Measurements from ENCODE around the gene DNAH8.
"Not testable (repeated sequence)": the region's sequence is repeated elsewhere in the genome, so short reads cannot be mapped to it uniquely, and the experiment has no call there.

DNAH8 gene

GRCh38 chr6:38873001-38873400 is 157.9 kb downstream of the DNAH8 start:
- TF ChIP-seq EZH2phosphoT487 (IDR thresholded peaks at IDR 0.05; ENCODE audit: low read depth) (no peak), CTCF (IDR thresholded peaks at IDR 0.05; ENCODE audit: low read depth, low read length) (no peak)
- H3K4me2 ChIP-seq (ENCODE audit: low read length), result no peak overlapping the region
- no peak overlapping the region for H2AFZ ChIP-seq (ENCODE audit: low read depth, low read length)

GRCh38 chr6:38873816-38874215 is 158.7 kb downstream of the DNAH8 start:
- not testable (repeated sequence) for H4K20me1 ChIP-seq (ENCODE audit: insufficient read depth, low read length); H3K9ac ChIP-seq (ENCODE audit: low read length); H2AFZ ChIP-seq (ENCODE audit: low read depth, low read length); H3K79me2 ChIP-seq (ENCODE audit: low read length); H3K36me3 ChIP-seq (replicated peaks; ENCODE audit: low read depth, low read length); H3K27ac ChIP-seq (ENCODE audit: low read length); H3K4me3 ChIP-seq (ENCODE audit: low read length); H3K9me3 ChIP-seq (ENCODE audit: insufficient read depth, low read length); H3K4me2 ChIP-seq (ENCODE audit: low read length)
- H3K4me1 ChIP-seq (ENCODE audit: low read length), result peaks cover 17% of the 10 kb centered on the region
- peaks cover 38% of the 10 kb centered on the region for H3K27me3 ChIP-seq (ENCODE audit: low read depth, low read length)

More at GRCh38 chr6:38873001-38873400, 157.9 kb downstream of the DNAH8 start:
- no peaks in the 10 kb centered on the region for H4K20me1 ChIP-seq (ENCODE audit: insufficient read depth, low read length)
- no peak overlapping the region for H3K9ac ChIP-seq (ENCODE audit: low read length)
- no peak overlapping the region for H3K4me3 ChIP-seq (ENCODE audit: low read length)
- H3K9me3 ChIP-seq (ENCODE audit: insufficient read depth, low read length), result no peaks in the 10 kb centered on the region
- no peak overlapping the region for H3K27ac ChIP-seq (ENCODE audit: low read length)
- H3K27me3 ChIP-seq (ENCODE audit: low read depth, low read length), result peaks cover 37% of the 10 kb centered on the region
- H3K4me1 ChIP-seq (ENCODE audit: low read length), result peaks cover 17% of the 10 kb centered on the region
- H3K36me3 ChIP-seq (replicated peaks; ENCODE audit: low read depth, low read length), result no peaks in the 10 kb centered on the region
- H3K79me2 ChIP-seq (ENCODE audit: low read length), result no peaks in the 10 kb centered on the region

- Histone ChIP-seq H3K9ac (ENCODE audit: low read length) (no peak overlapping the region), H3K4me2 (ENCODE audit: low read length) (peak overlapping the region; percentile 40), H4K20me1 (ENCODE audit: insufficient read depth, low read length) (no peaks in the 10 kb centered on the region), H3K79me2 (ENCODE audit: low read length) (no peaks in the 10 kb centered on the region), H3K4me3 (ENCODE audit: low read length) (peak overlapping the region; percentile 10; the same call in 1 of the 2 replicates), H3K36me3 (replicated peaks; ENCODE audit: low read depth, low read length) (no peaks in the 10 kb centered on the region), H3K9me3 (ENCODE audit: insufficient read depth, low read length) (no peaks in the 10 kb centered on the region), H3K4me1 (ENCODE audit: low read length) (peaks cover 17% of the 10 kb centered on the region), H2AFZ (ENCODE audit: low read depth, low read length) (no peak overlapping the region), H3K27ac (ENCODE audit: low read length) (no peak overlapping the region), H3K27me3 (ENCODE audit: low read depth, low read length) (peaks cover 28% of the 10 kb centered on the region)
- TF ChIP-seq CTCF (IDR thresholded peaks at IDR 0.05; ENCODE audit: low read depth, low read length), result no peak
- TF ChIP-seq EZH2phosphoT487 (IDR thresholded peaks at IDR 0.05; ENCODE audit: low read depth), result no peak
Observed at GRCh38 chr6:38876475-38876874, 161.4 kb downstream of the DNAH8 start.

- H3K27ac ChIP-seq (ENCODE audit: low read length), result no peak overlapping the region
- TF ChIP-seq CTCF (IDR thresholded peaks at IDR 0.05; ENCODE audit: low read depth, low read length), result no peak
- TF ChIP-seq EZH2phosphoT487 (IDR thresholded peaks at IDR 0.05; ENCODE audit: low read depth), result no peak
- H4K20me1 ChIP-seq (ENCODE audit: insufficient read depth, low read length), result no peaks in the 10 kb centered on the region
- no peak overlapping the region for H3K4me3 ChIP-seq (ENCODE audit: low read length)
- peaks cover 28% of the 10 kb centered on the region for H3K27me3 ChIP-seq (ENCODE audit: low read depth, low read length)
- no peak overlapping the region for H3K9ac ChIP-seq (ENCODE audit: low read length)
- no peaks in the 10 kb centered on the region for H3K9me3 ChIP-seq (ENCODE audit: insufficient read depth, low read length)
- no peak overlapping the region for H3K4me2 ChIP-seq (ENCODE audit: low read length)
- no peak overlapping the region for H2AFZ ChIP-seq (ENCODE audit: low read depth, low read length)
- no peaks in the 10 kb centered on the region for H3K36me3 ChIP-seq (replicated peaks; ENCODE audit: low read depth, low read length)
- H3K79me2 ChIP-seq (ENCODE audit: low read length), result no peaks in the 10 kb centered on the region
- peaks cover 17% of the 10 kb centered on the region for H3K4me1 ChIP-seq (ENCODE audit: low read length)
Observed at GRCh38 chr6:38877721-38878120, 162.6 kb downstream of the DNAH8 start.

- no peaks in the 10 kb centered on the region for H3K9me3 ChIP-seq (ENCODE audit: insufficient read depth, low read length)
- no peak overlapping the region for H3K9ac ChIP-seq (ENCODE audit: low read length)
- no peaks in the 10 kb centered on the region for H3K36me3 ChIP-seq (replicated peaks; ENCODE audit: low read depth, low read length)
- no peak overlapping the region for H2AFZ ChIP-seq (ENCODE audit: low read depth, low read length)
- H3K4me1 ChIP-seq (ENCODE audit: low read length), result peaks cover 3% of the 10 kb centered on the region; the same call in 1 of the 2 replicates
- TF ChIP-seq CTCF (IDR thresholded peaks at IDR 0.05; ENCODE audit: low read depth, low read length) (no peak), EZH2phosphoT487 (IDR thresholded peaks at IDR 0.05; ENCODE audit: low read depth) (no peak)
- no peak overlapping the region for H3K4me2 ChIP-seq (ENCODE audit: low read length)
- H4K20me1 ChIP-seq (ENCODE audit: insufficient read depth, low read length), result no peaks in the 10 kb centered on the region
- H3K27ac ChIP-seq (ENCODE audit: low read length), result no peak overlapping the region
- H3K27me3 ChIP-seq (ENCODE audit: low read depth, low read length), result peaks cover 37% of the 10 kb centered on the region
- H3K4me3 ChIP-seq (ENCODE audit: low read length), result no peak overlapping the region
- H3K79me2 ChIP-seq (ENCODE audit: low read length), result no peaks in the 10 kb centered on the region
Observed at GRCh38 chr6:38882157-38882556, 167.0 kb downstream of the DNAH8 start.

Data from OCI-LY3 (cell line).